ENCODE results near the gene CENPE.

DNA sequence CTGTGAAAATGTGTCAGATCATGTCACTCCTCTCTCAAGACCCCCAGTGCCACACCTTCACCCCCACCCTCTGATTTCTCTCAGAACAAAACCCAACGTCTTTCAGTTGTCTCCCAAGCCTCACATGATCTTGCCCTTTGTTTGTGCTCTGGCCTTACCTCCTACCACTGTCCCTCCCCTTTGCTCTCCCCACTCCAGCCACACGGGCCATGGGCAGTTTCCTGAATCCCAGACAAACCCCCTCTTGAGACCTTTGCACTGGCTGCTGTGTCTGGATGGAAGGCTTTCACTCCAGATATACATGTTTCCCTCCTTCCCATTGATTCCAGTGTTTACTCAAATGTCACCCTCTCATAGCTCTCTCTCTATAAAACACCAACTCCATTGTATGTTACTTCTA lies 3.6 kb upstream of the CENPE start:
- TF ChIP-seq, protein P1, sequence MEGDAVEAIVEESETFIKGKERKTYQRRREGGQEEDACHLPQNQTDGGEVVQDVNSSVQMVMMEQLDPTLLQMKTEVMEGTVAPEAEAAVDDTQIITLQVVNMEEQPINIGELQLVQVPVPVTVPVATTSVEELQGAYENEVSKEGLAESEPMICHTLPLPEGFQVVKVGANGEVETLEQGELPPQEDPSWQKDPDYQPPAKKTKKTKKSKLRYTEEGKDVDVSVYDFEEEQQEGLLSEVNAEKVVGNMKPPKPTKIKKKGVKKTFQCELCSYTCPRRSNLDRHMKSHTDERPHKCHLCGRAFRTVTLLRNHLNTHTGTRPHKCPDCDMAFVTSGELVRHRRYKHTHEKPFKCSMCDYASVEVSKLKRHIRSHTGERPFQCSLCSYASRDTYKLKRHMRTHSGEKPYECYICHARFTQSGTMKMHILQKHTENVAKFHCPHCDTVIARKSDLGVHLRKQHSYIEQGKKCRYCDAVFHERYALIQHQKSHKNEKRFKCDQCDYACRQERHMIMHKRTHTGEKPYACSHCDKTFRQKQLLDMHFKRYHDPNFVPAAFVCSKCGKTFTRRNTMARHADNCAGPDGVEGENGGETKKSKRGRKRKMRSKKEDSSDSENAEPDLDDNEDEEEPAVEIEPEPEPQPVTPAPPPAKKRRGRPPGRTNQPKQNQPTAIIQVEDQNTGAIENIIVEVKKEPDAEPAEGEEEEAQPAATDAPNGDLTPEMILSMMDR (IDR thresholded peaks at IDR 0.05; ENCODE audit: control extremely low read depth in 1 of 3, insufficient read depth in 1 of 3, low read depth in 1 of 3, low read length in 3 of 3), result no peak
- no peak for TF ChIP-seq POLR2AphosphoS5 (IDR thresholded peaks at IDR 0.05; ENCODE audit: low read depth, low read length)
- TF ChIP-seq JUND (IDR thresholded peaks at IDR 0.05; ENCODE audit: low read length), result no peak
- TF ChIP-seq POLR2A (IDR thresholded peaks at IDR 0.05; ENCODE audit: control extremely low read depth in 1 of 2, low read depth in 2 of 2, low read length in 2 of 2), result no peak
- no peak for TF ChIP-seq MAFK (IDR thresholded peaks at IDR 0.05; ENCODE audit: low read depth, low read length)
- TF ChIP-seq FOSL1 (IDR thresholded peaks at IDR 0.05; ENCODE audit: insufficient read depth, low read depth, low read length), result no peak
- TF ChIP-seq TAF1 (IDR thresholded peaks at IDR 0.05; ENCODE audit: low read depth, low read length), result no peak
- no peak for TF ChIP-seq SIN3A (conservative IDR thresholded peaks at IDR 0.05 in 1 of 2, IDR thresholded peaks at IDR 0.05 in 1 of 2; ENCODE audit: low read depth in 1 of 2, low read length in 2 of 2)

Data from H1 (cell line).